Measurements from ENCODE around the gene PKP3. TPM values are rescaled to one million over a fixed set of nuclear protein-coding genes. Genes with fewer than 3 reads are reported as not detected.

Gene PKP3
- total RNA-seq, 1 donor from 2014 or later = 117 TPM

GRCh38 chr11:447923-448731 lies 54.1 kb downstream of the PKP3 start:
- intact Hi-C loops (cut with DNase I) = loop anchor here (10.0 kb wide), 1 partner anchor 193 kb away; no protein-coding TSS in a partner anchor
- no peak for DNase-seq (ENCODE audit: extremely low spot score in 2 of 2)
- no peaks in the 10 kb centered on the region for H3K9me3 ChIP-seq
- peak overlapping the region; percentile 59 to 66 for H3K4me3 ChIP-seq
- peak overlapping the region; percentile 83 for H3K27ac ChIP-seq
- TF ChIP-seq CTCF (IDR thresholded peaks at IDR 0.05) (peak; percentile 69 to 89 (median 79)), POLR2A (IDR thresholded peaks at IDR 0.05) (peak in 1 of 2 donors; percentile 76), POLR2AphosphoS5 (IDR thresholded peaks at IDR 0.05; ENCODE audit: insufficient read depth in 1 of 2, low read depth in 1 of 2) (peak; percentile 77 to 99)
- H3K27me3 ChIP-seq = no peaks in the 10 kb centered on the region
- H3K36me3 ChIP-seq = peaks cover 0 to 3% of the 10 kb centered on the region in 2 donors
- H3K4me1 ChIP-seq = peaks cover 40% of the 10 kb centered on the region

GRCh38 chr11:449889-450808 lies 56.1 kb downstream of the PKP3 start, which contains the start of gene PTDSS2:
Gene PTDSS2 (plus strand): TSS chr11:450279. CDS start chr11:450456, 177 bp downstream.
- Histone ChIP-seq H3K36me3 (peaks cover 0 to 14% of the 10 kb centered on the region in 2 donors), H3K9me3 (no peaks in the 10 kb centered on the region), H3K4me3 (peak within 1 kb of the TSS; percentile 71 to 97), H3K27me3 (no peaks in the 10 kb centered on the region), H3K4me1 (peaks cover 35% of the 10 kb centered on the region), H3K27ac (peak within 1 kb of the TSS; percentile 83)
- TF ChIP-seq CTCF (IDR thresholded peaks at IDR 0.05) = peak in 1 of 3 experiments; percentile 45
- TF ChIP-seq POLR2A (IDR thresholded peaks at IDR 0.05) = peak in 1 of 2 donors; percentile 72
- peak; percentile 90 to 94 for TF ChIP-seq POLR2AphosphoS5 (IDR thresholded peaks at IDR 0.05; ENCODE audit: insufficient read depth in 1 of 2, low read depth in 1 of 2)
- intact Hi-C loops (cut with DNase I) = loop anchor here (5.0 to 10.0 kb wide), 2 partner anchors 52 to 195 kb away; no protein-coding TSS in a partner anchor
- peak in 1 of 2 donors; percentile 94 for DNase-seq (ENCODE audit: extremely low spot score in 2 of 2)

GRCh38 chr11:450809-451451 lies 56.9 kb downstream of the PKP3 start:
- intact Hi-C loops (cut with DNase I) = loop anchor here (5.0 kb wide), 1 partner anchor 51 kb away; no protein-coding TSS in a partner anchor

More at GRCh38 chr11:450809-451451, 56.9 kb downstream of the PKP3 start:
- Histone ChIP-seq H3K4me1 (peaks cover 35% of the 10 kb centered on the region), H3K9me3 (no peaks in the 10 kb centered on the region), H3K27me3 (no peaks in the 10 kb centered on the region), H3K27ac (peak overlapping the region; percentile 83), H3K36me3 (peaks cover 0 to 14% of the 10 kb centered on the region in 2 donors), H3K4me3 (peak overlapping the region; percentile 71 to 97)
- no peak for DNase-seq (ENCODE audit: extremely low spot score in 2 of 2)
- TF ChIP-seq POLR2AphosphoS5 (IDR thresholded peaks at IDR 0.05; ENCODE audit: insufficient read depth in 1 of 2, low read depth in 1 of 2) (no peak), CTCF (IDR thresholded peaks at IDR 0.05) (peak in 1 of 3 experiments; percentile 9), POLR2A (IDR thresholded peaks at IDR 0.05) (no peak)

Data from vagina (tissue), 2 donors.